Activated CD4-positive, CD25-positive, alpha-beta regulatory T cell treated with anti-CD3 and anti-CD28 coated beads, Interleukin-2, amount 50 U/mL, for 24 hours (primary cell): ENCODE measurements around the gene CNDP2.
"Not testable (repeated sequence)": the region's sequence is repeated elsewhere in the genome, so short reads cannot be mapped to it uniquely, and the experiment has no call there.

Experiments used
- ATAC-seq, 2 donors: fragments of 150-1000 bp; cut with Tn5 transposase; one replicate each; pipeline ENCODE4 v1.10.0; 2021; ENCODE audit warnings: mild to moderate bottlenecking in 1 of 2, moderate library complexity in 1 of 2

The CNDP2 gene

DNA sequence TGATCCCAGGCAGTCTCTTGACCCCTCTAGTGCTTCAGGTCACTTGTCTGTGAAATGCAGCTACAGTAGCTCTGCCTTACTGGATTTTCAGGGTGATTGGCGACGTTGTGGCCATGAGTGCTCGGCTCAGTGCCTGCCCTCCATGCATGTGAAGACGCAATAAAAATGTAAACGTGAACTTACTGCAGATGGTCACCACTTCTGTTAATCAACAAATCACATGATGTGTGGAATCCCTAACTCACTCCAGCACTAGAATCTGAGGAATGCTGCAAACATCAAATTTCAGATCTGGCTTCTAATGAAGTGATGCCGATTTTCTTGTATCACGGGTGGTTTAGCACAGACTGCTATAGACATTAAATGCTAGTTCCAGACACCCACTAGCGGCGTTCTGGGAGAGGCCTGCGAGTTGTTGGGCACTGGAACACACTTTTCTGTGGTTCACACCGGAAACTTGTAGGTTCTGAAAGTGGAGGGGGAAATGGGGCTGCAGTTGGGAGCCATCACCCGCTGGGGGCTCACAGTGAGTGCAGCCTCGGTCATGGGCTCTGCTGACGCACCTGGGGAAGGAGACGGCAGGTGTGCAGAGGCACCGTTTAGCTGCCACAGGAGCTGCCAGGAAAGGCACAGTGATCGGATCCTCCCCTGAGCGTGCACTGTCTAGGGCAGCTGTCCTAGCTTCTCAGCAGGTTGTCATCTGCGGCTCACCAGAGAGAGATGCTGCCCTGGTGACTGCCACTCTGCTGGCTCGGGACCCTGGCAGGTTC lies 44.7 kb downstream of the CNDP2 start:
- ATAC-seq = no peak

- ATAC-seq = no peak
Measured at GRCh38 chr18:74541703-74542555, 45.8 kb downstream of the CNDP2 start.

- no peak for ATAC-seq
Measured at GRCh38 chr18:74544898-74545297, 48.7 kb downstream of the CNDP2 start.

DNA sequence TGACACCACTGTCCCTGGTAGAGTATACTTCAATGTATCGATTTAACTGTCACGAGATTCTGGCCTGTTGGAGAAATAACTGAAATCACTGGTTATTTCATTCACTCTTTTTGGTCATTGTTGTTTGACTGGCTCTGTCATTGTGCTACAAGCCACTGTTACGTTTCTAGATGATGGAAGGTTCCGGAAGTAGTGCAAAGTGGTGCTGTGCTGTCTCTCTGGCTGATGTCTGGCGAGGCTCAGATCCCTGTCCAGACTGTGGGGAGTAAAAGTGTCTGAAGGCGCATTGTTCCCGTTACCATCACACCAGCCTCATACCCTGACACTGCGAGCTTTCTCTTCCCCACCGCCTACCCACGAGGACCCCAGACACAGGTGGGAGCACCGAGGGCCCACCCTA lies 49.8 kb downstream of the CNDP2 start:
- ATAC-seq = no peak

GRCh38 chr18:74546751-74547530 lies 50.8 kb downstream of the CNDP2 start:
- no peak for ATAC-seq

DNA sequence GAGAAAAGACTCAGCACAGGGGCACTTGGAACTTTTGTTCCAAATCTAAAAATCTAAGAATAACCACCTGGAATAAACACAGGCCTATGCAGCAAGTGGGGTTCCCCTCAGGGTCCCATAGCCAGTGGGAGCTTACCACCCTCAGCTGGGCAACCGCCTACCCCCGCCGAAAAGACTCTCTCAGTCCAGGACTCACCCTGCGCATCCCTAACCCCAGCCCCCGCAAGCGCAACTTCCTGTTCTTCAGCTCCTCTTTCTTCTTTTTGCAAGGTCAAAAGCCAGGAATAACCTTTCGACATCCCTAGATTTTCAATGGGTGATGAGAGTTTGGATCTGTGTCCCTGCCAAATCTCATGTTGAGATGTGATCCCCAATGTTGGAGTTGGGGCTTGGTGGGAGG lies 51.7 kb downstream of the CNDP2 start:
- ATAC-seq = no peak

DNA sequence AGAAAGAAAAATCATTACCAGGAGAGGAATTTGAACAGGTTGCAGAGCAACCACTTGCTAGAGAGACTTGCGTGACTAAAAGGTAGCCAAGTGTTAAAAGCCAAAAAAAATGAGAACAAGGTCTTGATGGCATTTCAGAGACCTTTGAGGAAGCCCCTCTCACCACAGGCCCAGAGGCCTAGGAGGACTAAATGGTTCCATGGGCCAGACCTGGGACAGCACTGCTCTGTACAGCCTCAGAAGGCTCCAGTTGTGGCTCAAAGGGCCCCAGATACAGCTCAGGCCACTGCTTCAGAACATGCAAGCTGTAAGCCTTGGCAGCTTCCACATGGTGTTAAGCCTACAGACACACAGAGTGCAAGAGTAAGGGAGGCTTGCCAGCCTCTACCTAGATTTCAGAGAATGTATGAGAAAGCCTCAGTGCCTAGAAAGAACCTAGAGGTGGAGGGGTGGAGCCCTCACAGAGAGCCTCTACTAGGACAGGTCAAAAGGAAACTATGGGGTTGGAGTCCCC lies 53.5 kb downstream of the CNDP2 start:
- no peak for ATAC-seq

DNA sequence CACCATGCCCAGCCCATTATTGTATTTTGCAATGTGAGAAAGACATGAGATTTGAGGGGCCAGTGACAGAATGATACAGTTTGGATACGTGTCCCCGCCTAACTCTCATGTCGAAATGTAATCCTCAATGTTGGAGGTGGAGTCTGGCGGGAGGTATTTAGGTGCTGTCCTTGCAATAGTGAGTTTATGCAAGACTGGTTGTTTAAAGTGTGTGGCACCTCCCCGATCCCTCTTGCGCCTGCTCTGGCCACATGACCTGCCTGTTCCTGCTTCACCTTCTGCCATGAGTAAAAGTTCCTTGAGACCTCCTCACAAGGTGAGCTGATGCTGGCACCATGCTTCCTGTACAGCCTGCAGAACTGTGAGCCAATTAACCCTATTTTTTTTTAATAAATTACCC lies 54.7 kb downstream of the CNDP2 start:
- no peak for ATAC-seq

DNA sequence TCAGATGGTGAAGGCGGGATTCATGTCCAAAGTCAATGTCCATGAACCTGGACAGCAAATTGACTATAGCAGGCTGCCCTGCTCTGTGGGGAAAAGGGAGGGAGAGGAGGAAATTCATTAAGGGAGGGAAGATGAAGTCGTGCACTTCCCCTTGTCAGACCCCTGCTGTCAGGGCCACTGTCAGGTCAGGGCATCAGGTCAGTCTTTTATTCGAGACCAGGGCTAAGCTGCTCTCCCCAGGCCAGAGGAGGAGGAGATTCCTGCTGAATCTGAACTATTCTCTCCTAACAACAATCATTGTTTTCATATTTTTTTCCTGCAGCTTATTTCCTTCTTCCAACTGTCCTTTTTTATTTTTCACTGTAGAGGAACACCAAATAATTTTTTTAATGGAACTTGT lies 55.3 kb downstream of the CNDP2 start:
- ATAC-seq = no peak

DNA sequence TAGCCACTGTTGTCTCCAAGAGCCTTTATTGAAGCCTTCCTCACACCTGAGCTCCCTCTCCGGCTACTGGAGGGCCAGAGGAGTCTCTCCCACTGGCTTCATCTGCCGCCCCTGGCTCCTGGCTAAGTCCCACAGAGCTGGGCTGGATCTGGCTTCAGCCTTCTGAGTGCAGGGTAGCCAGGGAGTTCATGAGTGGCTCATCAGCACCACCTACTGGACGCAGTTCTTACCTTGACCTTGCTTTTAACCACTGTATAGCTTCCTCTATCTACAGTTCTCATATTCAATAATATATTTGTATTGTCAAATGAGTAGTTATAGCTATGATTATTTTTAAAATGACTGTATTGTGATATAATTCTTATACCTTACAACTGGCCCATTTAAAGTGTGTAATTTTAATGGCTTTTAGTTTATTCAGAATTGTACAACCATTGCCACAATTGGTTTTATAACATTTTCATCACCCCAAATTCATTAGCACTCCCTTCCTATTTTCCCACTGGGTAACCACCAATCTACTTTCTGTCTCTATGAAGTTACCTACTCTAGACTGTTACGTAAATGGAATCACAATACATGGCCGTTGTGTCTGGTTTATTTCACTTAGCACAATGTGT lies 55.9 kb downstream of the CNDP2 start:
- ATAC-seq = peak; percentile 88 to 91

- no peak for ATAC-seq
Measured at GRCh38 chr18:74556126-74556525, 60.0 kb downstream of the CNDP2 start.

DNA sequence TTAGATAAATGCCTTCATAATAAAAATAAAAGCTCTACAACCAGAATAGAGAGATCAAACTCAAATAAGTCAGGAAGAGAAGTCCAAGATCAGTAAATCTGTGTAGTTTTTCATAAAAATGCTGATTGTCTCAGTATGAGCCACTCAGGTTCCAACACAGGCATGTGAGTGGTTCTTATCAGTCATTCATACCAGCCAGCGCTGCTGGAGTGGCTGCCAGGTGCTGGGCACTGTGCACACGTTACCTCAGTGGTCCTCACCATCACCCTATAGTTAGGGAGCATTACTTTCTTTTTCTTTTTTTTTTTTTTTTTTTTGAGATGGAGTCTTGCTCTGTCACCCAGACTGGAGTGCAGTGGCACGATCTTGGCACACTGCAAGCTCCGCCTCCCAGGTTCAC lies 61.9 kb downstream of the CNDP2 start:
- ATAC-seq = no peak

- no peak for ATAC-seq
Measured at GRCh38 chr18:74562131-74562730, 66.1 kb downstream of the CNDP2 start.

GRCh38 chr18:74562775-74563174 lies 66.6 kb downstream of the CNDP2 start:
- no peak for ATAC-seq

DNA sequence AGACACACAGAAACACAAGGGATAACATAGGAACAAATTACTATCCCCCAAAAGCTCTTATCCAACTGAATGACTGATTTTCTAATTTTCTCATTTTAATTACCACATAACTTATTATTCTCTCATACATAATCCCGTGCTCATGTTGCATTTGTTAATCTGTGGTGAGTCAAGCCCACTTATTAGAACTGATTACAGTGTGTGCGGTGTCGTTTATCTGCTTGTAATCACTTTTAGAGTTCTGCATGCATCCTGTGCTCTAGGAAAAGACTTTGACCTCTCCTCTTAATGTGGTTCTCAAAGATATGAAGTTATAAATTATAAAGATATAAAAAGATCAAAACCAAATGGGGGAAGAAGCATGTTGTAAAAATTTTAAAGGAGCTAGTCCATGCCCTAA lies 67.8 kb downstream of the CNDP2 start:
- ATAC-seq = no peak

- not testable (repeated sequence) for ATAC-seq
Measured at GRCh38 chr18:74565164-74565563, 69.0 kb downstream of the CNDP2 start.

- ATAC-seq = not testable (repeated sequence)
Measured at GRCh38 chr18:74565993-74566392, 69.8 kb downstream of the CNDP2 start.

DNA sequence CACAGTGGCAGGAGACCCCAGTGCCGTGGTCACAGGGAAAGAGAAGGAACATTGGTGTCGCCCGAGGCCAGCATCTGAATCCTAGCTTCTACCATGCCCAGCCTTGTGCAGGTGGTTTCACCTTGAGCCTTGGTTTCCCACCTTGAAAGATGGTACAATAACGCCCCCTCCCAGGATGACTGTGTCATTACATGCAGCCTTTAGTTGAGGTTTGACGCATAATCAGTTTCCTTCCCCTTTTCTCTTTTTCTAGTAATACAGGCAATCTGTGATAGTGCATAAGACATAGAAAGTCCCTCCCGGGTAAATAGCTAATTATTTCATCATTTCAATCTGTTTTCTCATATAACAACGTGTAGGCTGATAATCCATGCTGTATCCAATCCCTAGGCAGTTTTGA lies 71.7 kb downstream of the CNDP2 start:
- ATAC-seq = no peak

DNA sequence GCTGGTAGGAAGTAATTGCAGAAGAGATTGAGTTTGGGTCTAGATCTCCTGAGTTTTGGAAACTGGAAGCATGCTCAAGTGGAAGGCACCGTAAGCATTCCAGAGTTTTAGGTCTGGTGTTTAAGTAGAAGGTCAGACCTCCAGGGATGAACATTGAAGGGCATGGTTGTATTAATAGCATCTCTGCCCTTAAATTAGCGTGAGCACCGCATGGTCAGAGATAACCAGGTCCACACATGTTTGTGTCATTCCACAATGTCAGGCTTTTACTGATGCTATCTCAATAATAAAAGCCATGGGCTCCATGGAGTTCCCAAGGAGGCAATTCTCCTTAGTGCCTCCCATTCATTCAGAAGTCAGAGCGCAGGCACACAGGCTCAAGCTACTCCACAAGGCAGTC lies 73.2 kb downstream of the CNDP2 start:
- ATAC-seq = no peak

DNA sequence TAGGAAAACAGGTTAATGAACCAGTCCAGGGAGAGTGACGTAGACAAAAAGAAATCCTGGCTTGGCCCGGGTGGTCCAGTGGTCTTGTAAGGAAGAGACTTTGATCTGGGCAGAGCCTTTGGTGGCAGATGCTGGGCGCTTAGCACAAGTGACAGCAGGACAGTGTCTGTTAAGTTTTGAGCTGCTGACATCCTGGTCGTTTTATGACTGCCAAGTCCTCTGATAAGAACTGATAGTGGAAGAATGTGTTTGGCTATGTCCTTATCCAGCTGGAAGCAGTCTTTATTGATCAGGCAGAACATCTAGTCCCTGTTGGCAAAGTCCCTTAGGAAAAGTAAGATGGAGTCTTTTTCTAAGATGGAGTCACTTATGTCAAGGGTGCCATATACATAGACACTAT lies 74.1 kb downstream of the CNDP2 start:
- no peak for ATAC-seq

GRCh38 chr18:74571895-74572680 lies 75.9 kb downstream of the CNDP2 start:
- ATAC-seq = no peak
